Osteocyte (in vitro differentiated cells): ENCODE data around the gene TNS3. TPM values are rescaled to one million over a fixed set of nuclear protein-coding genes. Genes with fewer than 3 reads are reported as not detected.

ENCODE experiments used
- DNase-seq: peaks from one replicate; pipeline ENCODE4 v3.0.0; 2021; ENCODE audit warnings: mixed read lengths; ENCODE audit not compliant: unreplicated experiment; ENCODE audit errors: extremely low spot score
- H3K27ac Mint-ChIP-seq: one replicate; pipeline ENCODE4 v1.8.0; 2021; ENCODE audit warnings: mild to moderate bottlenecking, mixed read lengths; ENCODE audit not compliant: unreplicated experiment
- H3K27me3 Mint-ChIP-seq: one replicate; pipeline ENCODE4 v1.8.0; 2021; ENCODE audit warnings: mixed read lengths; ENCODE audit not compliant: unreplicated experiment
- H3K36me3 Mint-ChIP-seq: one replicate; pipeline ENCODE4 v1.8.0; 2021; ENCODE audit warnings: mixed read lengths; ENCODE audit not compliant: unreplicated experiment
- H3K4me1 Mint-ChIP-seq: one replicate; pipeline ENCODE4 v1.8.0; 2021; ENCODE audit warnings: mixed read lengths; ENCODE audit not compliant: unreplicated experiment
- H3K4me3 Mint-ChIP-seq: one replicate; pipeline ENCODE4 v1.8.0; 2021; ENCODE audit warnings: mild to moderate bottlenecking, moderate library complexity, mixed read lengths; ENCODE audit not compliant: unreplicated experiment
- H3K9me3 Mint-ChIP-seq: one replicate; pipeline ENCODE4 v1.8.0; 2021; ENCODE audit warnings: mixed read lengths; ENCODE audit not compliant: unreplicated experiment
- total RNA-seq: library from RNA; stranded (reverse); gene quantifications from 2 replicates; pipeline ENCODE4 v1.2.1, GENCODE V29; 2021
- TF ChIP-seq, protein P1 (sequence below): fragments of 200-600 bp; sonication (generic); IDR thresholded peaks from 2 replicates; pipeline ENCODE4 v1.5.0; 2021; ENCODE audit warnings: antibody characterized with exemption, mild to moderate bottlenecking, moderate library complexity

The TNS3 gene
- total RNA-seq, 1 donor from 2014 or later, result 93.8 TPM

DNA sequence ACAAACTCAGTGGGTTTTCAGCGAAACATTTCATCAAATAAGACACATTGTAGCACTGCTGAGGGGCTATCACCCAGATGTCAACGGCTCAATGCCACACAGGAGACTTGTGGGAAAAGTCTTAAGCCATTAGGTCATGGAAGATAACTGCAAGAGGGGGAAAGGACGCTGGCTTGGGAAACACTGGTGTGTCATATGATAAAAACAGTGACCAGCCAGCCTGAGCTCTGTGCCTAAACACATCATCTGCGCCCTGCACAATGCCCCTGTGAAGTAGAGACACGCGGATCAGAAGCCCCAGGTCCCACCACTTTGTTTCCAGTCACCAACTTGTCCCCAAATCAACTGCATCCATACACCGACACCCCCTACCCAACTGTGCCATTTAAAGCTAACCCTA lies 116.7 kb downstream of the TNS3 start:
- H3K4me1 Mint-ChIP-seq, result peaks cover 11% of the 10 kb centered on the region
- H3K4me3 Mint-ChIP-seq, result no peak overlapping the region
- H3K36me3 Mint-ChIP-seq, result peaks cover 10% of the 10 kb centered on the region
- TF ChIP-seq, protein P1, sequence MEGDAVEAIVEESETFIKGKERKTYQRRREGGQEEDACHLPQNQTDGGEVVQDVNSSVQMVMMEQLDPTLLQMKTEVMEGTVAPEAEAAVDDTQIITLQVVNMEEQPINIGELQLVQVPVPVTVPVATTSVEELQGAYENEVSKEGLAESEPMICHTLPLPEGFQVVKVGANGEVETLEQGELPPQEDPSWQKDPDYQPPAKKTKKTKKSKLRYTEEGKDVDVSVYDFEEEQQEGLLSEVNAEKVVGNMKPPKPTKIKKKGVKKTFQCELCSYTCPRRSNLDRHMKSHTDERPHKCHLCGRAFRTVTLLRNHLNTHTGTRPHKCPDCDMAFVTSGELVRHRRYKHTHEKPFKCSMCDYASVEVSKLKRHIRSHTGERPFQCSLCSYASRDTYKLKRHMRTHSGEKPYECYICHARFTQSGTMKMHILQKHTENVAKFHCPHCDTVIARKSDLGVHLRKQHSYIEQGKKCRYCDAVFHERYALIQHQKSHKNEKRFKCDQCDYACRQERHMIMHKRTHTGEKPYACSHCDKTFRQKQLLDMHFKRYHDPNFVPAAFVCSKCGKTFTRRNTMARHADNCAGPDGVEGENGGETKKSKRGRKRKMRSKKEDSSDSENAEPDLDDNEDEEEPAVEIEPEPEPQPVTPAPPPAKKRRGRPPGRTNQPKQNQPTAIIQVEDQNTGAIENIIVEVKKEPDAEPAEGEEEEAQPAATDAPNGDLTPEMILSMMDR, result no peak
- H3K27ac Mint-ChIP-seq, result no peak overlapping the region
- no peak for DNase-seq
- H3K27me3 Mint-ChIP-seq, result no peaks in the 10 kb centered on the region
- peaks cover 4% of the 10 kb centered on the region for H3K9me3 Mint-ChIP-seq

DNA sequence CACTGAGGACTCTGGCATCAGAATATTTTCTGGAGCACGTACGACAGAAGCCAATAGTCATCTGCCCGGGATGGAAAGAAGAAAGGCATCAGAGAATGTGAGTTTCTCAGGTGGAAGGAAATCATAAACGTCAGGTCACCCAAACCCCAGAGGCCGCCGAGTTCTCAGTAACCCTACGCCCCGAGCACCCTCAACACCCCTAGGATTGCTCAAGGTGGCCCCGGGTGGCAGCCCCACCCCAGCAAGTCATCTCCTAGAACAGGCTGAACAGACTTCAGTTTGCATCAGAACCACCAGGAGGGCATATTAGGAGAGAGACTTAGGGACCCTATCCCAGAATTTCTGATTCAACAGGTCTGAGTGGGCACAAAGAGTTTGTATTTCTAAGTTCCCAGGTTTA lies 117.6 kb downstream of the TNS3 start:
- peaks cover 4% of the 10 kb centered on the region for H3K9me3 Mint-ChIP-seq

DNA sequence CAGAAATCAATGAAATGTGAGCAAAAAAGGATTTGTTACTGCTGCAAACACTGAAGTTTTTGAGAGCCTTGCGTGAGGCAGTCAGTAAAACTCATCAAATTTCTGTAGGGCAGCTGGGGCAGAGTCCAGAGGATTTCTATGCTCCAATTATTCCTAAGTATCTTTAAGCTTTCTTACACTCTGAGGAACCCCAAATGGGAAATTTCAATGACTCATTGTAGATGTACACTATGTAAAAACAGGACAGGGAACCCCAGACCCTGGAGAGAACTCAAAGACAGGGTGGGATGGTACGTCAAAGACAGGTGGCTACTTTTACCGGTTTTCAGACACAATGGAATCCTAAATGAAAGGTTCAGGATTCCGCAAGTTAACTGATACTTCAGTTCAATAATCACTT lies 120.2 kb downstream of the TNS3 start:
- no peak overlapping the region for H3K4me3 Mint-ChIP-seq
- TF ChIP-seq, protein P1, result no peak
- H3K27ac Mint-ChIP-seq, result no peak overlapping the region
- no peaks in the 10 kb centered on the region for H3K9me3 Mint-ChIP-seq
- H3K4me1 Mint-ChIP-seq, result peaks cover 33% of the 10 kb centered on the region
- no peaks in the 10 kb centered on the region for H3K27me3 Mint-ChIP-seq
- DNase-seq, result no peak
- peaks cover 10% of the 10 kb centered on the region for H3K36me3 Mint-ChIP-seq

More for the DNA sequence above, 117.6 kb downstream of the TNS3 start:
- H3K4me3 Mint-ChIP-seq, result no peak overlapping the region
- H3K27me3 Mint-ChIP-seq, result no peaks in the 10 kb centered on the region
- TF ChIP-seq, protein P1, result no peak
- peaks cover 12% of the 10 kb centered on the region for H3K4me1 Mint-ChIP-seq
- peaks cover 10% of the 10 kb centered on the region for H3K36me3 Mint-ChIP-seq
- DNase-seq, result no peak
- H3K27ac Mint-ChIP-seq, result no peak overlapping the region

GRCh38 chr7:47461161-47461560 lies 120.8 kb downstream of the TNS3 start:
- no peak for DNase-seq
- Mint-ChIP-seq H3K27ac (no peak overlapping the region), H3K4me1 (peaks cover 33% of the 10 kb centered on the region), H3K4me3 (no peak overlapping the region), H3K36me3 (peaks cover 8% of the 10 kb centered on the region), H3K9me3 (no peaks in the 10 kb centered on the region), H3K27me3 (no peaks in the 10 kb centered on the region)
- TF ChIP-seq, protein P1, result no peak

- peaks cover 33% of the 10 kb centered on the region for H3K4me1 Mint-ChIP-seq
- no peaks in the 10 kb centered on the region for H3K9me3 Mint-ChIP-seq
- DNase-seq, result no peak
- H3K27ac Mint-ChIP-seq, result no peak overlapping the region
- TF ChIP-seq, protein P1, result no peak
- no peak overlapping the region for H3K4me3 Mint-ChIP-seq
- peaks cover 8% of the 10 kb centered on the region for H3K36me3 Mint-ChIP-seq
- H3K27me3 Mint-ChIP-seq, result no peaks in the 10 kb centered on the region
These were observed 121.5 kb downstream of the TNS3 start for GRCh38 chr7:47460251-47460989.
